ENCODE measurements around the gene SNX14. TPM values are rescaled to one million over a fixed set of nuclear protein-coding genes. Genes with fewer than 3 reads are reported as not detected.
A peak's percentile ranks its signal among the peaks of the same experiment; 100 is the strongest.
"Not testable (repeated sequence)": the region's sequence is repeated elsewhere in the genome, so short reads cannot be mapped to it uniquely, and the experiment has no call there.

SNX14 gene
- total and polyA plus RNA-seq, 2 of the 8 experiments (the other 6 are each of a cell fraction or from before 2014, with no cell fraction given) = 11.9 to 24.2 TPM

DNA sequence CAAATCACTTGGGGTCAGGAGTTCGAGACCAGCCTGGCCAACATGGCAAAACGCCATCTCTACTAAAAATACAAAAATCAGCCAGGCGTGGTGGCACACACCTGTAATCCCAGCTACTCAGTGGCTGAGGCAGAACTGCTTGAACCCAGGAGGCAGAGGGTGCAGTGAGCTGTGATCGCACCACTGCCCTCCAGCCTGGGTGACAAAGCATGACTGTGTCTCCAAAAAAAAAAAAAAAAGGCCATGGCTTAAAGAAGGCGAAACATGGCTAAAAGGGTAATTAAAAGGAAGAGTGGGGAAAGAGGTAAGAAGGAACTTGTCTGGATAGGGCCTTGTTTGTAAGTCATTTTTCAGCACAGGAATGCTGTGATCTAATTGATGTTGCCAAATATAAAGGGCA lies 37.5 kb upstream of the SNX14 start:
- not testable (repeated sequence) for H4K5ac ChIP-seq (ENCODE audit: insufficient read length, low read depth, low read length); H2BK20ac ChIP-seq (ENCODE audit: low read length); H3K9me3 ChIP-seq (ENCODE audit: insufficient read depth in 2 of 2, low read depth in 1 of 2, low read length in 1 of 2); H2BK15ac ChIP-seq (ENCODE audit: low read length); H3K56ac ChIP-seq (replicated peaks; ENCODE audit: insufficient read length, low read depth, low read length); H3K4me3 ChIP-seq (ENCODE audit: extremely low read depth in 1 of 4, insufficient read depth in 2 of 4, low read depth in 3 of 4, low read length in 4 of 4); H4K8ac ChIP-seq (ENCODE audit: extremely low read depth, insufficient read depth, low read length); FAIRE-seq; H2BK5ac ChIP-seq (ENCODE audit: low read depth, low read length); H3K27ac ChIP-seq (ENCODE audit: low read depth, low read length); H3K23me2 ChIP-seq (ENCODE audit: low read depth, low read length); H3K18ac ChIP-seq (ENCODE audit: extremely low read depth, low read length); H2AFZ ChIP-seq (ENCODE audit: low read length); H2AK5ac ChIP-seq (ENCODE audit: low read depth, low read length); H4K91ac ChIP-seq (replicated peaks; ENCODE audit: insufficient read length, low read length); H3K4ac ChIP-seq (replicated peaks; ENCODE audit: insufficient read length, low read depth, low read length); H3K9ac ChIP-seq (replicated peaks in 1 of 4; ENCODE audit: extremely low read depth in 1 of 4, low read depth in 3 of 4, low read length in 3 of 4); H3K4me1 ChIP-seq (replicated peaks in 1 of 4; ENCODE audit: control insufficient read depth in 3 of 4, insufficient read depth in 4 of 4, low read length in 3 of 4); H3K23ac ChIP-seq (ENCODE audit: insufficient read length); H2BK12ac ChIP-seq (ENCODE audit: low read depth, low read length); H3K4me2 ChIP-seq (ENCODE audit: insufficient read depth in 1 of 2, low read depth in 2 of 2, low read length in 2 of 2); H2BK120ac ChIP-seq (replicated peaks; ENCODE audit: low read depth, low read length); H3K79me1 ChIP-seq (ENCODE audit: low read depth, low read length); H3K27me3 ChIP-seq (replicated peaks in 1 of 4; ENCODE audit: control insufficient read depth in 3 of 4, extremely low read depth in 1 of 4, insufficient read depth in 3 of 4, low read length in 3 of 4); DNase-seq (ENCODE audit: low read depth in 1 of 2, low spot score in 2 of 2); H3K14ac ChIP-seq (ENCODE audit: insufficient read length)
- 0 out of 3 replicates have a peak, but pooled peaks of 1 of the 2 experiments have one; percentile 30 for TF ChIP-seq POLR2A (IDR thresholded peaks at IDR 0.05; ENCODE audit: control extremely low read depth in 1 of 2, low read depth in 2 of 2, low read length in 2 of 2)
- 83% methylated on average over 5 of the region's 5 CpGs; no CpG with 5 or more reads in 1 of the 2 experiments for WGBS, 2 experiments (ENCODE audit: extremely low coverage in 1 of 2, insufficient coverage in 1 of 2, insufficient read length in 1 of 2, insufficient replicate concordance in 2 of 2, low coverage in 1 of 2, low lambda C conversion rate in 2 of 2, missing lambda C conversion rate in 1 of 2)
- Histone ChIP-seq H3K79me2 (ENCODE audit: control insufficient read depth in 1 of 2, insufficient read depth in 2 of 2, low read length in 2 of 2) (peaks cover 22 to 96% of the 10 kb centered on the region in 2 experiments), H3K36me3 (ENCODE audit: control insufficient read depth in 2 of 4, insufficient read depth in 4 of 4, low read length in 3 of 4) (peaks cover 11 to 90% (median 71%) of the 10 kb centered on the region in 4 experiments), H4K20me1 (replicated peaks in 1 of 2; ENCODE audit: control insufficient read depth in 1 of 2, insufficient read depth in 2 of 2, low read length in 2 of 2) (peaks cover 29 to 30% of the 10 kb centered on the region in 2 experiments)
- CTCF ChIA-PET (ENCODE audit: partially characterized antibody) = interaction anchor here (0.6 to 2.1 kb wide), 2 partner anchors 10 to 31 kb away, joined by 3 to 6 read pairs; no protein-coding TSS in a partner anchor
- POLR2A ChIA-PET (ENCODE audit: partially characterized antibody) = interaction anchor here (1.0 to 25.2 kb wide), 7 partner anchors 9 to 43 kb away, joined by 3 to 890 read pairs (median 6); partner anchors contain the start of gene SYNCRIP

All from H1 (cell line).